Islet of Langerhans (tissue), 1 donor: ENCODE results near the gene HELZ.
"Not testable (repeated sequence)": the region's sequence is repeated elsewhere in the genome, so short reads cannot be mapped to it uniquely, and the experiment has no call there.

Source experiments
- FAIRE-seq: peaks from one replicate; lab custom pipeline; 2011; peaks lifted over from hg19 to GRCh38; lab: Jason Lieb, UNC

HELZ gene

GRCh38 chr17:67050471-67051154 is 194.4 kb downstream of the HELZ start:
- no peak for FAIRE-seq

GRCh38 chr17:67050066-67050465 is 194.9 kb downstream of the HELZ start:
- no peak for FAIRE-seq

- FAIRE-seq, result no peak
Observed at GRCh38 chr17:67049025-67049739, 195.8 kb downstream of the HELZ start.

DNA sequence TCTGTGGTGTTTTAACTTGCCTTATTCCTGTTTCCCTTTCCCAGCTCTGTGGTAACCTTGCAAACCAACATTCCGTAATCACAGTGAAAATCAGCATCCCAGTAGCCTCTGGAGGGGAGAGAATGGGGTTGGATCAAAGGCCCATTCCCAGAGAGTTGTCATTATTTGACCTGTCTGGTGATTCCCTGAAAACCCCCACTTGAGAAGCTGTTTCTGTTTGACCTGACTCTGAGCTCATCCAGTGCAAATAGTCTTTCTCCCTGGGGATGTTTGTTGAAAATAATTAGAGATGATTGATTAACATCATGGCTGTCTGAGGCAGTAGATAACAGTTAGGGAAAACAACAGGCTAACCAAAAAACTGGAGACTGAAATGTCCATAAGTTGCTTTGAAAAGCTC is 197.6 kb downstream of the HELZ start:
- FAIRE-seq, result no peak

GRCh38 chr17:67046398-67046797 is 198.6 kb downstream of the HELZ start:
- no peak for FAIRE-seq

GRCh38 chr17:67044940-67045339 is 200.1 kb downstream of the HELZ start:
- no peak for FAIRE-seq

GRCh38 chr17:67044016-67044772 is 200.8 kb downstream of the HELZ start, which contains the start of gene CACNG1:
Gene CACNG1 (plus strand): TSS chr17:67044554. CDS start chr17:67044661, 107 bp downstream.
- FAIRE-seq, result no peak

DNA sequence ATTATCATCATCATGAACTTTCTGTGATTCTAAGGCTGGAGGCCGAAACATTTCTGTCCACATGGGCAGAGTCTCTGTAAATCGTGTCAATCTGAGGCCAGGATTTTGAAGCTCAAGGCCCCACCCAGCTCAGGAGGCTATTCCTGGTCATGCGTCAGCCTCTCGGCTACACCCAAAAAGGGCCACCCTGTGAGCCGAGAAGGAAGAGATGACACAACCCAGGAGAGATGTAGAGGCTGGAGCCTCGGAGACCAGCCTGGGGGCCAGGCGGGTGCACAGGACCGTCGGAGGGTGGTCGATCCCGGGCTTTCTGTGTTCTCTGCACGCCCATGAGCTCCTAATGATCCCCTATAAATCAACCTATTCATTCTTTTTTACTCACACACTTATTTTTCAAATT is 201.7 kb downstream of the HELZ start:
- FAIRE-seq, result no peak

GRCh38 chr17:67041941-67042899 is 202.8 kb downstream of the HELZ start:
- no peak for FAIRE-seq

DNA sequence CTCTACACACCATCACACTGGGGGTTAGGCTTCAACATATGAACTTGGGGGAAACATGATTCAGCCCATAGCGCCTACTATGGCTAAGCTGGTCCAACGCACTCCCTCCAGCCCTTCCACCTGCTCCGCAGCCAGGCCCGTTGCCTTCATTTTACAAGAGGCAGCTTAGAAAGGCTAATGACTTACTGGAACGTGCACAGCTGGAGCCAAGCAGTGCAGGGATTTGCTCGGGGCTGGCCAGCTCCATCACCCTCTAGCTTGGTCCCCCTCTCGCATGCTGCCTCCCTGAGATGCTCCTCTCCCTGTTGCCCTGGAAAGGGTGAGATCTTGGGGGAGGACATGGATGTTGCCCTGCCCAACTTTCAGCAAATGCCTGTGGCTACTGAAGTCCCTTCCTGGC is 203.5 kb downstream of the HELZ start:
- FAIRE-seq, result no peak

GRCh38 chr17:67041119-67041518 is 203.9 kb downstream of the HELZ start:
- not testable (repeated sequence) for FAIRE-seq

GRCh38 chr17:67040652-67041051 is 204.3 kb downstream of the HELZ start:
- no peak for FAIRE-seq

- no peak for FAIRE-seq
Observed at GRCh38 chr17:67038861-67039365, 206.1 kb downstream of the HELZ start.

DNA sequence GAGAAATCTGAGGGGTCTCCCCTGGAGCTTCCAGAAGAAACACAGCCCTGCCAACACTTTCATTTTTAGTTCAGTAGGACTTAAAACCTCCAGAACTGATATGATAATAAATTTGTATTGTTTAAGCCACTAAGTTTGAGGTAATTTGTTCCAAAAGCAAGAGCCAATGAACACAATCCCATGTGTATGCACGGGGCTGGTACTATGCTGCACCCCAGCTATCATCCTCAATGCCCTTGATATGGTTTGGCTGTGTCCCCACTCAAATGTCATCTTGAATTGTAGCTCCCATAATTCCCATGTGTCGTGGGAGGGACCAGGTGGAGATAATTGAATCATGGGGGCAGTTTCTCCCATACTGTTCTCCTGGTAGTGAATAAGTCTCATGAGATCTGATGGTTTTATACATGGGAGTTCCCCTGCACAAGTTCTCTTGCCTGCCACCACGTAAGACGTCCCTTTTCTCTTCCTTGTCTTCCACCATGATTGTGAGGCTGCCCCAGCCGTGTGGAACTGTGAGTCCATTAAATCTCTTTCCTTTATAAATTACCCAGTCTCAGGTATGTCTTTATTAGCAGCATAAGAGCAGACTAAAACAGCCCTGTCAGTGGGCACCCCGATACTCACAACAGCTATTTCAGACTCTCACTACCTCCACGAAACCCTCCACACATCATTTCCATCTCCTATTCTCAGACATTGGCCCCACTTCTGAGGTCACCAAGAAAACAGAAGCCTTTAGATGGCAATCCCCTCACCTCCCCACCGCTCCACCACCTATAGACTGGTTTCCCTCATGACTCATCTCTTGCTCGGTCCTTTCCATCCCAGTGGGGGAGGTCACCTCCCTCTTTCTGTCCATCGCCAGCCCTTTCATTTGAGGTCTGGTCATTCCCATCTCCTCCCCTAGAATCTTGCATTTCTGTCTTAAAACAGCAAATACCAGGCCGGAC is 209.6 kb downstream of the HELZ start:
- FAIRE-seq, result no peak

DNA sequence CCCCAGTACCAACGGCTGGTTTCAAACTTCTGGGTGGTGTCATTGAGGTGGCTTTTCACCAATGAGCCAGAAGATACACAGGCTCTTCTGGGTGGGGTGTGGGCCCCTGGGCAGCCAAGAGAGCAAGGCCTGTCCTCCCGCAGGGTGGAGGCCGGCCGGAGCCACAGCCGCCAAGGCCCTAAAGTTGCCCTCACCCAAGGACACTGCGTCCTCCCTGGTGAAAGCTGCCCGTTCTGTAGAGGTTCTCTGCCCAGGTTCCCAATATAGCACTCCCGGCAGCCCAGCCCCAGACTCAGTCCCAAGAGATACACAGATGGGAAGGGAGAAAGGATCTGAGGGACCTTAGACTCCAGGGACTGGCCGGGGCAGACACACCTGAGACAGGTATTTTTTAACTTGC is 211.4 kb downstream of the HELZ start:
- no peak for FAIRE-seq

DNA sequence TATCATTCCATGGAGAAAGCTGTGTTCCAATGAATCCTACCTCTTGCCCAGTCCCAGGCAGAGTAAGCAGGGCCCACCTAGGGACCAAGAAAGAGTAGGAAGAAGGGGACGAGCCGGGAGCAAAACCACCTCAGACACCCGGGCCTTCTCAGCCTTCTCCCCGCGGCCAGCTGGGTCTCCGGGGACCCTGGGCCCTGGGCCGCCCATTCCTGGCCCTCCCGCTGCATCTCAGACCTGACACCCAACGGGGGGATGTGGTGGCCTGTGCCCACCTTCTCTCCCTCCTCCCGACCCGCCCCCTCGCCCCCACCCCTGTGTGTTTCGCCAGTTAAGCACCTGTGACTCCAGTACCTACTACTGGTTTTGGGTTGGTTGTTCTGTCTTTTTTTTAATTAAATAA is 212.0 kb downstream of the HELZ start:
- FAIRE-seq, result no peak

GRCh38 chr17:67032382-67032781 is 212.6 kb downstream of the HELZ start:
- FAIRE-seq, result no peak

DNA sequence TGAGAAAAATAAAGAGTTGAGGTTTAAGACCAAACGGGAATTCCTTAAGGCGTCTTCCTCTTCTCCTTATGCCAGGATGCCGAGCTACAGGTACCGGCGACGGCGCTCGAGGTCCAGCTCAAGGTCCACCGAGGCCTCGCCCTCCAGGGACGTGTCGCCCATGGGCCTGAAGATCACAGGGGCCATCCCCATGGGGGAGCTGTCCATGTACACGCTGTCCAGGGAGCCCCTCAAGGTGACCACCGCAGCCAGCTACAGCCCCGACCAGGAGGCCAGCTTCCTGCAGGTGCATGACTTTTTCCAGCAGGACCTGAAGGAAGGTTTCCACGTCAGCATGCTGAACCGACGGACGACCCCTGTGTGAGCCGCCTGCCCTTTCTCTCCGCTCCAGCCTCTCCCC is 214.4 kb downstream of the HELZ start:
- no peak for FAIRE-seq

DNA sequence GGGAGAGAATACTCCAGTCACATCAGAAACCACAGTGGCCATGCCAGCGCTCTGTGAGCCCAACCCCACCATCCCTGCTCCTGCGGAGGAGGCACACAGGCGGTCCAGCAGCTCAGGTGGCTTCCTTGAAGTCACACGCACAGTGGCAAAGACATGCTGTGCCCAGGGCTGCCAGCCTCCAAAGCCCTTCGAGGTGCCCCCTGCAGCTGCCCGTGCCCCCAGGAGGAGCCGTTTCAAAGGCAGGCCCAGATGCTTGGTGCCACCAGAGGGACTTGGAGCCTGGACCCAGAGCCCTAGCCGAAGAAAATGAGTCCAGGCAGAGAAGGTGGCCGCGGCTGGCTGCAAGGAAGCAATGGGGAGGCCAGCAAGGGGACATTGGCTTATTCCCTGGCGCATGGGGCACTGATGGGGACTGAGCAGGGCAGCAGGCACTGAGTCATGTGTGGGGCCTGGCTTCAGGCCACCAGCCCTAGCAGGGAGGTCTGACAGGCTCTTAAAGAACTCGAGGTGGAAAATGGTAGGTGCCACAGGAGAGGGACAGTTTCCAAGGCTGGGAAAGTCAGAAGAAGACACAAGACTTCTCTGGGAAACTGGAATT is 217.9 kb downstream of the HELZ start:
- no peak for FAIRE-seq

GRCh38 chr17:67026341-67026740 is 218.7 kb downstream of the HELZ start:
- no peak for FAIRE-seq
